Esophagus squamous epithelium (tissue), 5 donors: ENCODE data around the gene UGGT1. TPM values are rescaled to one million over a fixed set of nuclear protein-coding genes. Genes with fewer than 3 reads are reported as not detected.

Source experiments
- DNase-seq: peaks from one replicate; lab custom pipeline; 2025; lab: John Stamatoyannopoulos, UW
- H3K27ac ChIP-seq, 4 donors: fragments of 200-600 bp; sonication (generic); one replicate each; pipeline ENCODE4 v1.5.1; 2016 to 2019; ENCODE audit warnings: mild to moderate bottlenecking in 1 of 4
- H3K27me3 ChIP-seq, 4 donors: fragments of 200-600 bp; sonication (generic); 1 replicate in 3 of 4; 2 replicates in 1 of 4; pipeline versions ENCODE4 v1.5.1 to v1.6.0; 2017 to 2021; ENCODE audit warnings: antibody characterized with exemption in 1 of 4
- H3K36me3 ChIP-seq, 3 donors: fragments of 200-600 bp; sonication (generic); one replicate each; pipeline ENCODE4 v1.5.1; 2016 to 2019
- H3K4me1 ChIP-seq, 3 donors: fragments of 200-600 bp; sonication (generic); one replicate each; pipeline ENCODE4 v1.5.1; 2017 to 2019
- H3K4me3 ChIP-seq, 4 donors: fragments of 200-600 bp; sonication (generic); 1 replicate in 3 of 4; 2 replicates in 1 of 4; pipeline ENCODE4 v1.5.1; 2016 to 2019; ENCODE audit warnings: mild to moderate bottlenecking in 2 of 4, moderate library complexity in 1 of 4
- H3K9me3 ChIP-seq, 3 donors: fragments of 200-600 bp; sonication (generic); one replicate each; pipeline ENCODE4 v1.5.1; 2016 to 2019
- CTCF ChIP-seq, 6 experiments: fragments of 450-650 bp in 4 of 6; fragments of 200-600 bp in 2 of 6; sonication (generic) in 2 of 6; IDR thresholded peaks; one replicate each; pipeline ENCODE4 v1.5.1; 2016 to 2019; ENCODE audit warnings: antibody characterized with exemption in 6 of 6, mild to moderate bottlenecking in 4 of 6, moderate library complexity in 4 of 6
- POLR2A ChIP-seq, 4 donors: fragments of 450-650 bp; IDR thresholded peaks; one replicate each; pipeline ENCODE4 v1.6.1; 2017; ENCODE audit warnings: antibody characterized with exemption in 4 of 4, mild to moderate bottlenecking in 4 of 4, moderate library complexity in 3 of 4
- WGBS, 2 donors: methylation state at CpG; one replicate each; pipeline ENCODE4 v1.1.5; 2018; 5-methylcytosine and 5-hydroxymethylcytosine counted together
- intact Hi-C: fragments of 100-400 bp; cut with DNase I; formaldehyde crosslinking; loops from one replicate; pipeline ENCODE4 v1.15.0; 2022
- total RNA-seq, 4 donors: library from RNA; depleted of rRNA; stranded (reverse); fragments of >200 nt; gene quantifications; one replicate each; pipeline ENCODE4 v1.1.0, GENCODE V29; 2016
- donor health status: DM: yes; HTN: yes; CAD: no.

UGGT1 gene
- total RNA-seq, 4 donors from 2014 or later, result 30.1 to 44.7 (median 42.1) TPM

DNA sequence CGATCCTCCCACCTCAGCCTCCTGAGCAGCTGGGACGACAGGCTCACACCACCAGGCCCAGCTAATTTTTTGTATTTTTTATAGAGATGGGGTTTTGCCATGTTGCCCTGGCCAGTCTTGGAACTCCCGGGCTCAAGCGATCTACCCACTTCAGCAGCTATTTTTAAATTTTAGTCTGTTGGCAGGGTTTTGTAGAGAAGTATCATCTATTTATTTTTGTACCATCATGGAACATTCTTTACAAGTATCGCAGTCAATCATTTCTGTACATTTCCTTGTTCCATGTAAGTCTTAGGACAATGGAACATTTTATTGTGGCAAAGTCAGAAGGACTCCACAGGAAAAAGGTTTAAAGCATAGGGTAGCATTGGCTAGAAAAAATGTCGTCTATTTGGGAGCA, 94.6 kb downstream of the UGGT1 start:
- intact Hi-C loops, result loop anchor here (10.0 kb wide), 1 partner anchor 129 kb away; the partner anchor contains the start of gene HS6ST1
- H3K27ac ChIP-seq, result no peak overlapping the region

GRCh38 chr2:128187032-128187654, 96.1 kb downstream of the UGGT1 start:
- H3K36me3 ChIP-seq, result peaks cover 0 to 99% (median 20%) of the 10 kb centered on the region in 3 donors
- H3K4me3 ChIP-seq, result no peak overlapping the region
- no peaks in the 10 kb centered on the region for H3K27me3 ChIP-seq
- DNase-seq, result no peak
- TF ChIP-seq POLR2A (IDR thresholded peaks at IDR 0.05), result no peak
- TF ChIP-seq CTCF (IDR thresholded peaks at IDR 0.05), result no peak
- intact Hi-C loops, result loop anchor here (10.0 kb wide), 1 partner anchor 128 kb away; the partner anchor contains the start of gene HS6ST1
- no peaks in the 10 kb centered on the region for H3K4me1 ChIP-seq
- no peaks in the 10 kb centered on the region for H3K9me3 ChIP-seq
- 93 to 96% methylated on average over 8 to 9 of the region's 9 CpGs for WGBS, 2 donors
- no peak overlapping the region for H3K27ac ChIP-seq

More for the DNA sequence above, 94.6 kb downstream of the UGGT1 start:
- 81 to 98% methylated on average over 4 to 6 of the region's 6 CpGs for WGBS, 2 donors
- H3K4me3 ChIP-seq, result no peak overlapping the region
- H3K4me1 ChIP-seq, result no peaks in the 10 kb centered on the region
- H3K36me3 ChIP-seq, result peaks cover 0 to 100% (median 18%) of the 10 kb centered on the region in 3 donors
- H3K27me3 ChIP-seq, result no peaks in the 10 kb centered on the region
- H3K9me3 ChIP-seq, result no peaks in the 10 kb centered on the region
- no peak for DNase-seq
- TF ChIP-seq POLR2A (IDR thresholded peaks at IDR 0.05), result no peak
- TF ChIP-seq CTCF (IDR thresholded peaks at IDR 0.05), result no peak

DNA sequence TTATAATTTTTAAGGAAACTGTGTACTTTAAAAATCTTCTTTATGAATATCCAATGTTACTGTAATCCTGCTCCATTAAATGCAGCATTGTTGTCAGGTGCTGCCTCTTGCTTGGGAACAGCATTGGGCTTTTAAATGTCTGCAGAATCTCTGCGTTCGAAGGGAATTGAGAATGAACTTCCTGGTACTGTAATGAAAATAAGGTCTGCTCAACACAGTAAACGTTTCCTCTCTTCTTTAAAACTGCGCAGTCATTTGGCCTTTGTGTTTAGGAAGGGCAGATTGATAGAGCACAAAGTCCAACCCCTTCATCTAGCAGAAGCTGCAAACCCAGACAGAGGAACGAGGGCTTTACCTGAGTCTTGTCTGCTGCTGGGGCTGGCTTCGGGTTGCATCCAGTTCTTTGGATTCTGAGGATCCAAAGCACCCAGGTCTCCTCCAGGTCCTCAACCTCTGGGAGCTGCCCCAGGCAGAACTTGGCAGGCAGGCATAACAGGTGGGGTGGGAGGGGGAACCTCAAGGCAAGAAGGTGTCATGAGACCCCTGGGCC, 104.5 kb downstream of the UGGT1 start:
- 66 to 69% methylated on average over 4 to 5 of the region's 6 CpGs for WGBS, 2 donors
- H3K4me3 ChIP-seq, result no peak overlapping the region
- intact Hi-C loops, result no loop called here
- no peaks in the 10 kb centered on the region for H3K9me3 ChIP-seq
- H3K36me3 ChIP-seq, result peaks cover 0 to 16% (median 6%) of the 10 kb centered on the region in 3 donors
- no peak overlapping the region for H3K27ac ChIP-seq
- H3K4me1 ChIP-seq, result peaks cover 4 to 23% (median 5%) of the 10 kb centered on the region in 3 donors
- no peaks in the 10 kb centered on the region for H3K27me3 ChIP-seq
- no peak for DNase-seq
- no peak for TF ChIP-seq POLR2A (IDR thresholded peaks at IDR 0.05)
- no peak for TF ChIP-seq CTCF (IDR thresholded peaks at IDR 0.05)

- Histone ChIP-seq H3K27me3 (no peaks in the 10 kb centered on the region), H3K4me1 (peaks cover 4 to 23% (median 5%) of the 10 kb centered on the region in 3 donors), H3K4me3 (peak overlapping the region in 1 of 4 donors; percentile 2), H3K27ac (peak overlapping the region in 2 of 4 donors; percentile 6 to 16), H3K9me3 (no peaks in the 10 kb centered on the region), H3K36me3 (peaks cover 0 to 10% (median 1%) of the 10 kb centered on the region in 3 donors)
- no peak for DNase-seq
- 58 to 65% methylated on average over 2 to 4 of the region's 5 CpGs for WGBS, 2 donors
- intact Hi-C loops, result no loop called here
- TF ChIP-seq POLR2A (IDR thresholded peaks at IDR 0.05) (no peak), CTCF (IDR thresholded peaks at IDR 0.05) (no peak)
Observed at GRCh38 chr2:128196026-128196425, 105.0 kb downstream of the UGGT1 start.

GRCh38 chr2:128196471-128196931, 105.5 kb downstream of the UGGT1 start:
- Histone ChIP-seq H3K9me3 (no peaks in the 10 kb centered on the region), H3K27ac (peak overlapping the region in 2 of 4 donors; percentile 6 to 16), H3K4me3 (peak overlapping the region in 1 of 4 donors; percentile 2), H3K27me3 (no peaks in the 10 kb centered on the region), H3K4me1 (peaks cover 4 to 23% (median 5%) of the 10 kb centered on the region in 3 donors), H3K36me3 (peaks cover 0 to 6% (median 0%) of the 10 kb centered on the region in 3 donors)
- 47 to 51% methylated on average over 6 of the region's 6 CpGs for WGBS, 2 donors
- intact Hi-C loops, result no loop called here
- TF ChIP-seq POLR2A (IDR thresholded peaks at IDR 0.05) (no peak), CTCF (IDR thresholded peaks at IDR 0.05) (no peak)
- DNase-seq, result no peak
